ENCODE measurements around the gene HSD17B14.

HSD17B14 gene

DNA sequence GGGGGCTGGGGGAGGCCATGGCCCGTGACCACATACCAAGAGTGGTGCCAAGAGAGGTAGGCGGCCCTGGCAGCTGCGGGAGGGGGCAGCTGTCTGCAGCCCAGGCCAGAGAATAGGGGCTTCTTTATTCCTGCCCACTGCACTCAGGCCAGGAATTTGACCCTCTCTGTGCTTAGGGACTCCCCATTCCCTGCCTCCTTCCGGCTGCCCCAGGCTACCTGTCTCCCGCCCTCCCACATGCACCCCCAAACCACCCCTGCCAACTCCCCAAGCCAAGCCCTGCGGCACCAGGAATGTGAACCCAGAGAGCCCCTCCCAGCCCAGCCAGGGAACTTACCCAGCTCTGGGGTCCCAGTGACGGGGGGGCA is 31.4 kb upstream of the HSD17B14 start:
- Histone ChIP-seq H2BK120ac (ENCODE audit: low read depth, low read length) (no peak overlapping the region), H3K27me3 (ENCODE audit: insufficient read depth, low read length, poor library complexity) (no peaks in the 10 kb centered on the region), H3K79me1 (ENCODE audit: low read length) (no peaks in the 10 kb centered on the region), H2AK5ac (ENCODE audit: low read length) (no peak overlapping the region), H4K8ac (ENCODE audit: low read depth, low read length) (no peak overlapping the region), H3K4ac (ENCODE audit: low read depth, low read length) (no peak overlapping the region), H3K4me3 (ENCODE audit: low read length) (no peak overlapping the region), H2BK5ac (ENCODE audit: low read length) (no peak overlapping the region), H3K27ac (ENCODE audit: low read depth, low read length) (no peak overlapping the region), H3K4me2 (ENCODE audit: low read length) (no peak overlapping the region), H3K56ac (ENCODE audit: low read length) (peak overlapping the region; percentile 47), H3K4me1 (ENCODE audit: control insufficient read depth, low read depth, low read length) (peaks cover 3% of the 10 kb centered on the region), H2BK15ac (replicated peaks; ENCODE audit: low read depth) (no peak overlapping the region), H3K36me3 (ENCODE audit: control insufficient read depth, insufficient read depth, low read length) (no peaks in the 10 kb centered on the region), H3K18ac (ENCODE audit: low read length) (peak overlapping the region; percentile 35), H3K79me2 (ENCODE audit: control insufficient read depth, insufficient read depth, low read length) (peaks cover 4% of the 10 kb centered on the region), H4K5ac (ENCODE audit: low read length) (no peak overlapping the region), H3K23ac (ENCODE audit: low read length) (no peak overlapping the region), H3K9ac (ENCODE audit: low read length) (peak overlapping the region; percentile 50)
- no CpG with 5 or more reads among the region's 7 CpGs for WGBS (ENCODE audit: extremely low coverage, insufficient coverage, low lambda C conversion rate)
- no peak for DNase-seq

DNA sequence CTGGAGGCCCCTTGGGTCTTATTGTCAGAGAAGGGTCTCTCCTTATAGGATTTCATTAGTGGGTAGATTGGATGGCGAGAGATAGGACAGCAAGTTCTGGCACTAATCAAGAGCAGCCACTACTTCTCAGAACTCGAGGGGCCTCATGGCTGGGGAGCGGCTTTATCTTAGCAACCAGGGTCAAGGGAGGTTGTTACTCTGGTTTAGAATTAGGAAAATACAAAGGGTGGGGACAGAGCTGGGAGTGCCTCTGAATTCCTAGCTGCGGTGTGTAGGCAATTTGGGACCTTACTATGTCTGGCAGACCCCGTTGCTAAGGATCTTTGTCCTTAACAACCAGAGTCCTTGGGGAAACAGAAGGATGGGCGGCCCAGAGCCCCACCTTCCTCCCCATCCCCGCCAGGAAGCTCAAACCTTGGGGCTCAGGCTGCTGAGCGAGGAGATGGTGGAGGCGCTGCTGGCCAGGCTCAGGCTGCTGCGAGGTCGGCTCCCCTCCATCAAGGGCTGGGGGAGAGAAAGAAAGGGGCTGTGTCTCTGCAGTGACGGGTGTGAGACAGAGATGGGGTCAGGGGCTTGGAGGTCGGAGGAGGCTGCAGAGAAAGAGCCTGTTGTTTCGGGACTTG is 30.9 kb upstream of the HSD17B14 start:
- H2BK15ac ChIP-seq (replicated peaks; ENCODE audit: low read depth): no peak overlapping the region
- no peak overlapping the region for H3K27ac ChIP-seq (ENCODE audit: low read depth, low read length)
- H3K56ac ChIP-seq (ENCODE audit: low read length): peak overlapping the region; percentile 47
- WGBS (ENCODE audit: extremely low coverage, insufficient coverage, low lambda C conversion rate): no CpG with 5 or more reads among the region's 14 CpGs
- H4K8ac ChIP-seq (ENCODE audit: low read depth, low read length): no peak overlapping the region
- peaks cover 3% of the 10 kb centered on the region for H3K4me1 ChIP-seq (ENCODE audit: control insufficient read depth, low read depth, low read length)
- no peak overlapping the region for H3K4ac ChIP-seq (ENCODE audit: low read depth, low read length)
- no peak overlapping the region for H3K4me3 ChIP-seq (ENCODE audit: low read length)
- DNase-seq: no peak
- no peaks in the 10 kb centered on the region for H3K79me1 ChIP-seq (ENCODE audit: low read length)
- no peak overlapping the region for H3K23ac ChIP-seq (ENCODE audit: low read length)
- no peak overlapping the region for H2BK120ac ChIP-seq (ENCODE audit: low read depth, low read length)
- H3K4me2 ChIP-seq (ENCODE audit: low read length): no peak overlapping the region
- H3K9ac ChIP-seq (ENCODE audit: low read length): peak overlapping the region; percentile 50
- no peak overlapping the region for H2AK5ac ChIP-seq (ENCODE audit: low read length)
- no peaks in the 10 kb centered on the region for H3K27me3 ChIP-seq (ENCODE audit: insufficient read depth, low read length, poor library complexity)
- no peaks in the 10 kb centered on the region for H3K36me3 ChIP-seq (ENCODE audit: control insufficient read depth, insufficient read depth, low read length)
- no peak overlapping the region for H2BK5ac ChIP-seq (ENCODE audit: low read length)
- no peaks in the 10 kb centered on the region for H3K79me2 ChIP-seq (ENCODE audit: control insufficient read depth, insufficient read depth, low read length)
- H4K5ac ChIP-seq (ENCODE audit: low read length): no peak overlapping the region
- H3K18ac ChIP-seq (ENCODE audit: low read length): no peak overlapping the region

DNA sequence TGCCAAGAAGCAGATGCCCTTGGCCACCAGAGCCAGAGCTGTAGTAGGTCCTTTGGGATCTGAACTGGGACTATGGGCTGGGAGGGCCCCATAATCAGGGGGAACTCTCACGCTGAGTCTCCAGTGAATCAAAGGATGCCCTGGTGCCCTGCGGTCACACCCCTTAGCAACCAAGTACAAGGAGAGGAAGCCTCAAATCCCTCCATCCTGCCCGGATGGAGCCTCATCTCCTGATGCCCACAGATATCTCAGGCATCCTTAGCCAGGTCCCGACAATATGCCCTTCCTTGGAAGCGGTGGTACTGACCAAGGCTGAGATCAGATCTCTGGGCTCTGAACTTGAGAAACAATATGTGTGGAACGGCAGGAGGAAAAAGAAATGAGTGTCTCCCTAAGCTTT is 30.4 kb upstream of the HSD17B14 start:
- H2BK15ac ChIP-seq (replicated peaks; ENCODE audit: low read depth): no peak overlapping the region
- H3K36me3 ChIP-seq (ENCODE audit: control insufficient read depth, insufficient read depth, low read length): no peaks in the 10 kb centered on the region
- H3K4ac ChIP-seq (ENCODE audit: low read depth, low read length): no peak overlapping the region
- H3K27me3 ChIP-seq (ENCODE audit: insufficient read depth, low read length, poor library complexity): no peaks in the 10 kb centered on the region
- no peak overlapping the region for H4K5ac ChIP-seq (ENCODE audit: low read length)
- no peak overlapping the region for H3K4me3 ChIP-seq (ENCODE audit: low read length)
- no peak overlapping the region for H4K8ac ChIP-seq (ENCODE audit: low read depth, low read length)
- H3K27ac ChIP-seq (ENCODE audit: low read depth, low read length): no peak overlapping the region
- H2AK5ac ChIP-seq (ENCODE audit: low read length): no peak overlapping the region
- H2BK120ac ChIP-seq (ENCODE audit: low read depth, low read length): no peak overlapping the region
- H3K9ac ChIP-seq (ENCODE audit: low read length): no peak overlapping the region
- no peak overlapping the region for H3K4me2 ChIP-seq (ENCODE audit: low read length)
- no peak overlapping the region for H3K23ac ChIP-seq (ENCODE audit: low read length)
- no peaks in the 10 kb centered on the region for H3K79me1 ChIP-seq (ENCODE audit: low read length)
- peaks cover 3% of the 10 kb centered on the region for H3K4me1 ChIP-seq (ENCODE audit: control insufficient read depth, low read depth, low read length)
- no peaks in the 10 kb centered on the region for H3K79me2 ChIP-seq (ENCODE audit: control insufficient read depth, insufficient read depth, low read length)
- H3K18ac ChIP-seq (ENCODE audit: low read length): no peak overlapping the region
- H3K56ac ChIP-seq (ENCODE audit: low read length): no peak overlapping the region
- H2BK5ac ChIP-seq (ENCODE audit: low read length): no peak overlapping the region
- no peak for DNase-seq
- no CpG with 5 or more reads among the region's 6 CpGs for WGBS (ENCODE audit: extremely low coverage, insufficient coverage, low lambda C conversion rate)

DNA sequence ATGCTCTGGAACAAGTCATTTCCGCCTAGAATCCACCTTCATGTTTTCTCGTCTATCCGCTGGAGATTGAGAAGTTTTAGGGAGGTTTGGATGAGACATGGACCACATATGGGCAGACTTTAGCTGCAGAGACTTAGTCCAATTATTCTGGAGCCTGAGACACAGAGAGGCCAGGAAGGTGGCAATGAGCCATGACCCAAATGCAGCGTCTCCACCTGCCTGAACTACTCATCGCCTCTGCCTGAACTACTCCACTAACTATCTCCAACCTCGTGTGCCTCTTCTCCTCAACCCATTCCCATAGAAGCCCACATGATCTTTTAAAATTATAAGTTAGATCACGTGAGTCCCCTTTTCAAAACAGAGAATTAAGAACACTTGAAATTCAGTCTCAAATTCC is 26.5 kb upstream of the HSD17B14 start:
- no peak overlapping the region for H4K5ac ChIP-seq (ENCODE audit: low read length)
- no CpG with 5 or more reads among the region's 7 CpGs for WGBS (ENCODE audit: extremely low coverage, insufficient coverage, low lambda C conversion rate)
- no peaks in the 10 kb centered on the region for H3K36me3 ChIP-seq (ENCODE audit: control insufficient read depth, insufficient read depth, low read length)
- no peak overlapping the region for H3K9ac ChIP-seq (ENCODE audit: low read length)
- H2BK120ac ChIP-seq (ENCODE audit: low read depth, low read length): no peak overlapping the region
- H3K4me2 ChIP-seq (ENCODE audit: low read length): no peak overlapping the region
- DNase-seq: no peak
- H3K4me1 ChIP-seq (ENCODE audit: control insufficient read depth, low read depth, low read length): no peaks in the 10 kb centered on the region
- H2AK5ac ChIP-seq (ENCODE audit: low read length): no peak overlapping the region
- no peak overlapping the region for H3K23ac ChIP-seq (ENCODE audit: low read length)
- no peak overlapping the region for H2BK15ac ChIP-seq (replicated peaks; ENCODE audit: low read depth)
- H3K27ac ChIP-seq (ENCODE audit: low read depth, low read length): no peak overlapping the region
- no peaks in the 10 kb centered on the region for H3K79me2 ChIP-seq (ENCODE audit: control insufficient read depth, insufficient read depth, low read length)
- H3K27me3 ChIP-seq (ENCODE audit: insufficient read depth, low read length, poor library complexity): no peaks in the 10 kb centered on the region
- H3K56ac ChIP-seq (ENCODE audit: low read length): no peak overlapping the region
- H3K4me3 ChIP-seq (ENCODE audit: low read length): no peak overlapping the region
- H3K4ac ChIP-seq (ENCODE audit: low read depth, low read length): no peak overlapping the region
- no peak overlapping the region for H2BK5ac ChIP-seq (ENCODE audit: low read length)
- H4K8ac ChIP-seq (ENCODE audit: low read depth, low read length): no peak overlapping the region
- no peak overlapping the region for H3K18ac ChIP-seq (ENCODE audit: low read length)
- no peaks in the 10 kb centered on the region for H3K79me1 ChIP-seq (ENCODE audit: low read length)

DNA sequence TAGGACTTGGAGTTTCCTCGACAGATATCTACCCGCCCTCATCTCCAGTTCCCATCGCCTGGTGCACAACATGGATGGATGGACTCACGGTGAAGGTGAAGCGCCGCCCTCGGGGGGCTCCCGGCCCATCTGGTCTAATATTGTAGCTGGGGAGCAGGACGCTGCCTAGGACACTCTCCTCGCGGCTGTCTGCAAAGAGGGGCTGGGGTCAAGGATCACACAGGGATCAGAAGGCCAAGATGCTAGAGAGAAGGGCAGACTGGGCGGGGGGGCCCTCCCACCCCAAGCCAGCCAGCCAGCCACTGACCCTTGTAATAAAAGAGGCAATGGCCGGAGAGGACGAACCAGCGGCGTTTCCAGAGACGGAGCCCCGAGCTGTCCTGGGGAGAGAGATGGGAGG is 25.0 kb upstream of the HSD17B14 start:
- no peak overlapping the region for H3K9ac ChIP-seq (ENCODE audit: low read length)
- no peak overlapping the region for H3K23ac ChIP-seq (ENCODE audit: low read length)
- no peaks in the 10 kb centered on the region for H3K36me3 ChIP-seq (ENCODE audit: control insufficient read depth, insufficient read depth, low read length)
- no peak overlapping the region for H2BK5ac ChIP-seq (ENCODE audit: low read length)
- no peak overlapping the region for H3K27ac ChIP-seq (ENCODE audit: low read depth, low read length)
- no peak overlapping the region for H3K18ac ChIP-seq (ENCODE audit: low read length)
- no peak overlapping the region for H3K4me3 ChIP-seq (ENCODE audit: low read length)
- H3K4me2 ChIP-seq (ENCODE audit: low read length): no peak overlapping the region
- H3K79me1 ChIP-seq (ENCODE audit: low read length): no peaks in the 10 kb centered on the region
- H2BK120ac ChIP-seq (ENCODE audit: low read depth, low read length): no peak overlapping the region
- no peaks in the 10 kb centered on the region for H3K4me1 ChIP-seq (ENCODE audit: control insufficient read depth, low read depth, low read length)
- no peaks in the 10 kb centered on the region for H3K27me3 ChIP-seq (ENCODE audit: insufficient read depth, low read length, poor library complexity)
- H4K8ac ChIP-seq (ENCODE audit: low read depth, low read length): no peak overlapping the region
- H2BK15ac ChIP-seq (replicated peaks; ENCODE audit: low read depth): no peak overlapping the region
- no CpG with 5 or more reads among the region's 18 CpGs for WGBS (ENCODE audit: extremely low coverage, insufficient coverage, low lambda C conversion rate)
- no peak overlapping the region for H3K56ac ChIP-seq (ENCODE audit: low read length)
- no peak overlapping the region for H2AK5ac ChIP-seq (ENCODE audit: low read length)
- no peak overlapping the region for H3K4ac ChIP-seq (ENCODE audit: low read depth, low read length)
- H4K5ac ChIP-seq (ENCODE audit: low read length): no peak overlapping the region
- H3K79me2 ChIP-seq (ENCODE audit: control insufficient read depth, insufficient read depth, low read length): no peaks in the 10 kb centered on the region
- no peak for DNase-seq

All from mesendoderm (in vitro differentiated cells).